Measurements from ENCODE around the gene LHFPL2.

Gene LHFPL2

GRCh38 chr5:78594610-78595457, 53.7 kb downstream of the LHFPL2 start:
- DNase-seq (ENCODE audit: low read depth, low spot score) = peak; percentile 98
- TF ChIP-seq CTCF (IDR thresholded peaks at IDR 0.05; ENCODE audit: insufficient read depth, low read length, missing control alignments) = no peak
- ChIA-PET POLR2A (interaction anchor here (0.7 kb wide), 1 partner anchor 9 kb away, joined by 3 read pairs; no protein-coding TSS in a partner anchor), CTCF (interaction anchor here (0.9 to 1.4 kb wide), 3 partner anchors 33 to 57 kb away, joined by 3 to 4 read pairs (median 3); partner anchors contain the start of gene LHFPL2)
- no peak overlapping the region for H3K4me3 ChIP-seq (ENCODE audit: low read depth, low read length)

GRCh38 chr5:78594021-78594420, 54.6 kb downstream of the LHFPL2 start:
- ChIA-PET POLR2A (no interaction called here), CTCF (interaction anchor here (0.9 to 1.4 kb wide), 4 partner anchors 33 to 62 kb away, joined by 3 to 4 read pairs (median 3); partner anchors contain the start of gene LHFPL2)
- DNase-seq (ENCODE audit: low read depth, low spot score) = no peak
- no peak overlapping the region for H3K4me3 ChIP-seq (ENCODE audit: low read depth, low read length)
- no peak for TF ChIP-seq CTCF (IDR thresholded peaks at IDR 0.05; ENCODE audit: insufficient read depth, low read length, missing control alignments)

- CTCF ChIA-PET = interaction anchor here (1.3 to 1.4 kb wide), 2 partner anchors 55 to 62 kb away, joined by 3 read pairs; partner anchors contain the start of gene LHFPL2
Observed at GRCh38 chr5:78593465-78593864, 55.1 kb downstream of the LHFPL2 start.

GRCh38 chr5:78592735-78593386, 55.7 kb downstream of the LHFPL2 start:
- no peak overlapping the region for H3K4me3 ChIP-seq (ENCODE audit: low read depth, low read length)
- no peak for DNase-seq (ENCODE audit: low read depth, low spot score)
- CTCF ChIA-PET = interaction anchor here (1.3 kb wide), 1 partner anchor 63 kb away, joined by 3 read pairs; no protein-coding TSS in a partner anchor
- no peak for TF ChIP-seq CTCF (IDR thresholded peaks at IDR 0.05; ENCODE audit: insufficient read depth, low read length, missing control alignments)
- POLR2A ChIA-PET = no interaction called here

More at GRCh38 chr5:78593465-78593864, 55.1 kb downstream of the LHFPL2 start:
- no peak for DNase-seq (ENCODE audit: low read depth, low spot score)
- no peak for TF ChIP-seq CTCF (IDR thresholded peaks at IDR 0.05; ENCODE audit: insufficient read depth, low read length, missing control alignments)
- POLR2A ChIA-PET = no interaction called here
- H3K4me3 ChIP-seq (ENCODE audit: low read depth, low read length) = no peak overlapping the region

- H3K4me3 ChIP-seq (ENCODE audit: low read depth, low read length) = no peak overlapping the region
- no peak for TF ChIP-seq CTCF (IDR thresholded peaks at IDR 0.05; ENCODE audit: insufficient read depth, low read length, missing control alignments)
- POLR2A ChIA-PET = no interaction called here
Observed at GRCh38 chr5:78591972-78592700, 56.4 kb downstream of the LHFPL2 start.

More at GRCh38 chr5:78591972-78592700, 56.4 kb downstream of the LHFPL2 start:
- DNase-seq (ENCODE audit: low read depth, low spot score) = no peak
- CTCF ChIA-PET = interaction anchor here (0.9 kb wide), 1 partner anchor 16 kb away, joined by 3 read pairs; no protein-coding TSS in a partner anchor

Measured in AG04449 (cell line).